Measurements from ENCODE around the gene OR10W1. TPM values are rescaled to one million over a fixed set of nuclear protein-coding genes. Genes with fewer than 3 reads are reported as not detected.

The OR10W1 gene
- not detected for polyA plus RNA-seq (ENCODE audit: insufficient read length)
- long read RNA-seq, donor 1: 0 reads
- long read RNA-seq, donor 2: 0 reads
- long read RNA-seq, donor 3: 0 reads
- long read RNA-seq, donor 4: 0 reads
- long read RNA-seq, donor 5: 0 reads
- long read RNA-seq, donor 6: 0 reads
- long read RNA-seq, donor 7: 0 reads
- long read RNA-seq, donor 8: 0 reads

GRCh38 chr11:58268142-58268541 is at the start of gene OR10W1:
Gene OR10W1 (minus strand): TSS chr11:58268260. CDS start chr11:58267858, 402 bp downstream.
- DNase-seq: no peak

- DNase-seq: no peak
Measured at GRCh38 chr11:58316142-58316541, 48.1 kb upstream of the OR10W1 start.

GRCh38 chr11:58301576-58301975 is 33.5 kb upstream of the OR10W1 start:
- DNase-seq: no peak

GRCh38 chr11:58292017-58292416 is 24.0 kb upstream of the OR10W1 start:
- DNase-seq: no peak

GRCh38 chr11:58289266-58289665 is 21.2 kb upstream of the OR10W1 start:
- no peak for DNase-seq

- no peak for DNase-seq
Measured at GRCh38 chr11:58286249-58286648, 18.2 kb upstream of the OR10W1 start.

- no peak for DNase-seq
Measured at GRCh38 chr11:58285483-58286040, 17.5 kb upstream of the OR10W1 start.

- no peak for DNase-seq
Measured at GRCh38 chr11:58276151-58276550, 8.1 kb upstream of the OR10W1 start.

GRCh38 chr11:58275002-58275401 is 6.9 kb upstream of the OR10W1 start:
- no peak for DNase-seq

- no peak for DNase-seq
Measured at GRCh38 chr11:58259983-58260382, 8.1 kb downstream of the OR10W1 start.

GRCh38 chr11:58254936-58255335 is 13.1 kb downstream of the OR10W1 start:
- no peak for DNase-seq

- DNase-seq: no peak
Measured at GRCh38 chr11:58243954-58244353, 24.1 kb downstream of the OR10W1 start.

- DNase-seq: no peak
Measured at GRCh38 chr11:58227956-58228615, 40.0 kb downstream of the OR10W1 start.

GRCh38 chr11:58222721-58223120 is 45.3 kb downstream of the OR10W1 start:
- DNase-seq: no peak

Other genes with a start within 250 kb of the OR10W1 start
- gene OR9Q1, start 244.4 kb downstream of the OR10W1 start, polyA plus RNA-seq (ENCODE audit: insufficient read length): not detected
- not detected for gene OR6Q1, start 237.3 kb downstream of the OR10W1 start, polyA plus RNA-seq (ENCODE audit: insufficient read length)
- gene OR9I1, start 142.7 kb downstream of the OR10W1 start, polyA plus RNA-seq (ENCODE audit: insufficient read length): not detected
- gene OR9Q2, start 79.2 kb downstream of the OR10W1 start, polyA plus RNA-seq (ENCODE audit: insufficient read length): not detected
- not detected for gene OR1S2, start 64.1 kb downstream of the OR10W1 start, polyA plus RNA-seq (ENCODE audit: insufficient read length)
- not detected for gene OR1S1, start 55.5 kb downstream of the OR10W1 start, polyA plus RNA-seq (ENCODE audit: insufficient read length)
- gene OR10Q1, start 39.3 kb downstream of the OR10W1 start, polyA plus RNA-seq (ENCODE audit: insufficient read length): not detected
- not detected for gene OR5B17, start 90.8 kb upstream of the OR10W1 start, polyA plus RNA-seq (ENCODE audit: insufficient read length)
- gene OR5B3, start 138.6 kb upstream of the OR10W1 start, polyA plus RNA-seq (ENCODE audit: insufficient read length): not detected
- not detected for gene OR5B2, start 159.9 kb upstream of the OR10W1 start, polyA plus RNA-seq (ENCODE audit: insufficient read length)
- not detected for gene OR5B12, start 174.0 kb upstream of the OR10W1 start, polyA plus RNA-seq (ENCODE audit: insufficient read length)
- gene OR5B21, start 239.8 kb upstream of the OR10W1 start, polyA plus RNA-seq (ENCODE audit: insufficient read length): not detected

Measured in left kidney (tissue), 8 donors.